GM12874 (cell line): Measurements from ENCODE around the gene PLPP3.

Experiments
- TF ChIP-seq, protein P1 (sequence below): IDR thresholded peaks from 2 replicates; pipeline ENCODE4 v1.5.1; 2011; ENCODE audit warnings: low read depth, mild to moderate bottlenecking, control low read depth, low read length, moderate library complexity; ENCODE audit not compliant: insufficient read depth

PLPP3 gene

GRCh38 chr1:56578138-56578962 lies 1.0 kb downstream of the PLPP3 start:
- TF ChIP-seq, protein P1, sequence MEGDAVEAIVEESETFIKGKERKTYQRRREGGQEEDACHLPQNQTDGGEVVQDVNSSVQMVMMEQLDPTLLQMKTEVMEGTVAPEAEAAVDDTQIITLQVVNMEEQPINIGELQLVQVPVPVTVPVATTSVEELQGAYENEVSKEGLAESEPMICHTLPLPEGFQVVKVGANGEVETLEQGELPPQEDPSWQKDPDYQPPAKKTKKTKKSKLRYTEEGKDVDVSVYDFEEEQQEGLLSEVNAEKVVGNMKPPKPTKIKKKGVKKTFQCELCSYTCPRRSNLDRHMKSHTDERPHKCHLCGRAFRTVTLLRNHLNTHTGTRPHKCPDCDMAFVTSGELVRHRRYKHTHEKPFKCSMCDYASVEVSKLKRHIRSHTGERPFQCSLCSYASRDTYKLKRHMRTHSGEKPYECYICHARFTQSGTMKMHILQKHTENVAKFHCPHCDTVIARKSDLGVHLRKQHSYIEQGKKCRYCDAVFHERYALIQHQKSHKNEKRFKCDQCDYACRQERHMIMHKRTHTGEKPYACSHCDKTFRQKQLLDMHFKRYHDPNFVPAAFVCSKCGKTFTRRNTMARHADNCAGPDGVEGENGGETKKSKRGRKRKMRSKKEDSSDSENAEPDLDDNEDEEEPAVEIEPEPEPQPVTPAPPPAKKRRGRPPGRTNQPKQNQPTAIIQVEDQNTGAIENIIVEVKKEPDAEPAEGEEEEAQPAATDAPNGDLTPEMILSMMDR = no peak

DNA sequence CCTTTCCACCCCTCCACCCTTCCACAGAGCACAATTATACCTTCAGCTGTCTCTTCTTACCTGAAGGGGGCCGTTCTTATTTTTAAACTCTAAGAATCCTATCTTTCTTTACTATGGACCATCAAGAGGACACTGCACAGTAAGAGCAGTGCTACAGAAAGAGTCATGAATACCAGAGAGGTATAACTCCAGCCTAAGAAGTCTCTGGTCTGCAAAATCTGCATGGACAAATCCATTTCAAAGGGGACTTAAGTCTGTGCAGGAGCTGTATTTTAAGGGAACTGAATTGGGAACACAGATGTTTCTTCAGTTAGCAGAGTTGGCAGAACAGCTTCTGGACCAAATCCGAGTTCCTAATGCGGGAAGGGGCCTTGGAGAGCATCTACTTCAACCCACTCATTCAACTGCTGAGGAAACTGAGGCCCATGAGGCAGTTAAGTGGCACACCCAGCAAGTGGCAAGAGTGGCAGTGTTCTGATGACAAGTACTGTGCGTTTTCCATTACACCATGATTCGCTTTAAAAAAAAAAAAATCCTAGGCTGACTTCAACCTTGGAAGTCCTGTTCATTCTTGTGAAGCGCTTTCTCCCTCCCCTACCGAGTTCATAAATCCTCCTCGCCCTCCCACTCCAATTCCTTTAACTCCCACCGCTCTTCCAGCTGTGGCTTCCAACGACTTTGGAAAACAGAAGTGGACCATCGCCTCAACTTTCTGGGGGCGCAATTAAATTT lies 1.8 kb downstream of the PLPP3 start:
- TF ChIP-seq, protein P1 = no peak

- TF ChIP-seq, protein P1 = peak; percentile 11; the same call in 1 of the 2 replicates
These were observed 2.4 kb downstream of the PLPP3 start for GRCh38 chr1:56576880-56577405.

DNA sequence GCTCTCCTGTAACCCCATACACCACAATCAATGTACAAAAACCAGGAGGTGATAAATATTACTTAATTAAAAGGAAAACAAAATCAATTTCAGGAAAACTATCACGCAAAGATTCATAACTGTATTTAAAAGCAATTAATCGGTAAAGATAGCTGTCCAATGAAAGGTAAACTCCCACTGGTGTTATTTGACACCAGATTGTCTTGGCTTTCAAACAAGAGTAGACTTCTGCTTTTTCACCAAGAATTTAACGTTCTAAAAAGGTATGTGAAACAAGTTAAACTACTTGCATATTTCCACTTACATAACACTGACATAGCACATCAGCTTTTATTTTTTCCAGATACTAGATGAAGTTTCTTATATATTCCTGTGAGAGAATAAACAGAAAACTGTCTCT lies 3.5 kb downstream of the PLPP3 start:
- TF ChIP-seq, protein P1 = no peak

DNA sequence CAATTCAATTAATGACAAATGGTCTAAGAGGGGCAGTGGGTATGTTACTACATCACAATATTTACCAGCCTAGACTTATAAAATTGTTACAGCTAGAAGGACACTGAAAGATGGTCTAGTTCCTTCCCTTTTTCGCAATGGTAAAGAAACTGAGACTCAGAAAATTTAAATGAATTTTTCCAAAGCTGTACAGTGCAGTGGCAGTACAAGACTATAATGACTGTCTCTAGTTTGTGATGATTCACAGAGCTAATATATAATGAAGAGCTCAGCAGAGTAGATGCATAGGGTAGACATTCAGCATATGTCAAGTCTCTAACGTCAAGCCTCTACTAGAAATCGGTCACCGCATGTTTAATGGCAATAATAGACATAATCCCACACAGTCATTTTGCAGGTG lies 4.6 kb downstream of the PLPP3 start:
- TF ChIP-seq, protein P1 = no peak

DNA sequence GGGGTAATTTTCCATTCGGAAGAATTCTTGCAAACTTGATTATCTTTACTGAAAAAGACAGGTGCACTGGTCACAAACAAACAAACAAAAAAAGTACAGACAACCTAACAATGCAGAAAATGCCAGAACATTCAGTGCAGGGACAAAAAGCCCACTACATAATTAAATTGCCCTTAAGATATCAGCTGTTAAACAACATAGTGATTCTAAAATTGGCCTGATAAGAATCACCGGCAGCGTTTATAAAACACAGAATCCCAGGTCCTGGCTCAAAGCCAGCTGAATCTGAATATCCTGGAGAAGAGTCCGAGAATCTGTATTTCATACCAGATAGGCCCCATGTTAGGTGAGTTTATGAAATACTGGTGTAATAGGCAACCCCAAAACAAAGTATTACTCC lies 6.1 kb downstream of the PLPP3 start:
- TF ChIP-seq, protein P1 = no peak

- TF ChIP-seq, protein P1 = no peak
These were observed 6.9 kb downstream of the PLPP3 start for GRCh38 chr1:56572334-56573050.
